ENCODE measurements around the gene INPP5A.

GRCh38 chr10:132650611-132651250 is 113.1 kb downstream of the INPP5A start:
- TF ChIP-seq CTCF (IDR thresholded peaks at IDR 0.05): no peak
- TF ChIP-seq POLR2A (IDR thresholded peaks at IDR 0.05): no peak

Data from lower leg skin (tissue), 3 donors.